DND-41 (cell line): ENCODE measurements around the gene CCL28.

Experiments
- ATAC-seq: fragments of 200-7000 bp; cut with Tn5 transposase; 3 replicates; pipeline ENCODE4 v1.9.1; 2021; ENCODE audit warnings: low read depth; ENCODE audit not compliant: insufficient read depth
- DNase-seq: peaks from one replicate; pipeline ENCODE4 v3.0.0-alpha.2; 2020
- H2AFZ ChIP-seq: 2 replicates; pipeline ENCODE4 v1.6.0; 2012; ENCODE audit warnings: low read depth, low read length
- H3K27ac ChIP-seq: 2 replicates; pipeline ENCODE4 v1.5.1; 2012; ENCODE audit warnings: low read length, inconsistent platforms
- H3K27me3 ChIP-seq: fragments of 200-600 bp; sonication (generic); 2 replicates; pipeline ENCODE4 v1.6.0; 2012; ENCODE audit warnings: low read length, mild to moderate bottlenecking, inconsistent platforms; ENCODE audit not compliant: insufficient read depth, poor library complexity
- H3K36me3 ChIP-seq: 2 replicates; pipeline ENCODE4 v1.5.1; 2012; ENCODE audit warnings: low read length, inconsistent platforms; ENCODE audit not compliant: insufficient read depth
- H3K4me1 ChIP-seq: 2 replicates; pipeline ENCODE4 v1.5.1; 2012; ENCODE audit warnings: mild to moderate bottlenecking, low read length; ENCODE audit not compliant: insufficient read depth
- H3K4me2 ChIP-seq: 2 replicates; pipeline ENCODE4 v1.6.0; 2012; ENCODE audit warnings: mild to moderate bottlenecking, moderate library complexity, low read length, inconsistent platforms; ENCODE audit not compliant: insufficient read depth
- H3K4me3 ChIP-seq, 2 experiments: fragments of 200-600 bp in 1 of 2; shearing (Covaris generic) in 1 of 2; 2 replicates each; pipeline ENCODE4 v1.5.1; 2012 to 2016; ENCODE audit warnings: inconsistent platforms in 2 of 2, low read length in 2 of 2, mild to moderate bottlenecking in 2 of 2, low read depth in 1 of 2, moderate library complexity in 1 of 2
- H3K79me2 ChIP-seq: 2 replicates; pipeline ENCODE4 v1.6.0; 2012; ENCODE audit warnings: low read length, inconsistent platforms; ENCODE audit not compliant: insufficient read depth
- H3K9ac ChIP-seq: 2 replicates; pipeline ENCODE4 v1.6.0; 2012; ENCODE audit warnings: low read depth, mild to moderate bottlenecking, inconsistent platforms, low read length, moderate library complexity
- H3K9me3 ChIP-seq: 2 replicates; pipeline ENCODE4 v1.5.1; 2012; ENCODE audit warnings: low read length, moderate library complexity, mild to moderate bottlenecking, inconsistent platforms; ENCODE audit not compliant: insufficient read depth, severe bottlenecking
- H4K20me1 ChIP-seq: 2 replicates; pipeline ENCODE4 v1.6.0; 2012; ENCODE audit warnings: low read length; ENCODE audit not compliant: insufficient read depth
- EZH2 ChIP-seq: IDR thresholded peaks from 3 replicates; pipeline ENCODE4 v1.6.1; 2012; ENCODE audit warnings: borderline replicate concordance, low read depth, mild to moderate bottlenecking, moderate library complexity, low read length, inconsistent platforms; ENCODE audit not compliant: severe bottlenecking
- TF ChIP-seq, protein P1 (sequence below): IDR thresholded peaks from 2 replicates; pipeline ENCODE4 v1.5.1; 2012; ENCODE audit warnings: borderline replicate concordance, low read length, moderate library complexity, mild to moderate bottlenecking; ENCODE audit not compliant: poor library complexity, severe bottlenecking; ENCODE audit errors: extremely low read depth

CCL28 gene

DNA sequence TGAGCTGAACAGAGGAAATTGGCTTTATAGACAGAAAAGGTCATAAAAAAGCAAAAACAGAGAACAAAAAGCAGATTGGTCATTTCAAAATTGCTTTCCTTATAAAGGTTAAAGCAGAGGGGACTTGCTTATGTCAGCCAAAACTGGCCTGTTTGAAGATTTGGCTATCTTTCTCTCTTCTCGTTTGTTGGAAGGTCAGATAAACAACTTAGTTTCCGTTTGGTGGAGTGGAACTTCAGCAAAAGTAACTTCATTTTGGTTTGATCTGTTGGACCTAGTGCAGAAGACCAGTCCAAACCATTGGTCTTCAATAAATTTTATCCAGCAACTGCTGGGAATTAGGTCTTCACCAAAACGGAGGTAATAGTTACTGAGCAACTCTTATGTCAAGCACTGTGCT lies 53.9 kb downstream of the CCL28 start:
- no peak overlapping the region for H3K9ac ChIP-seq
- no peak overlapping the region for H3K4me3 ChIP-seq
- no peaks in the 10 kb centered on the region for H4K20me1 ChIP-seq
- H2AFZ ChIP-seq: no peak overlapping the region
- TF ChIP-seq, protein P1, sequence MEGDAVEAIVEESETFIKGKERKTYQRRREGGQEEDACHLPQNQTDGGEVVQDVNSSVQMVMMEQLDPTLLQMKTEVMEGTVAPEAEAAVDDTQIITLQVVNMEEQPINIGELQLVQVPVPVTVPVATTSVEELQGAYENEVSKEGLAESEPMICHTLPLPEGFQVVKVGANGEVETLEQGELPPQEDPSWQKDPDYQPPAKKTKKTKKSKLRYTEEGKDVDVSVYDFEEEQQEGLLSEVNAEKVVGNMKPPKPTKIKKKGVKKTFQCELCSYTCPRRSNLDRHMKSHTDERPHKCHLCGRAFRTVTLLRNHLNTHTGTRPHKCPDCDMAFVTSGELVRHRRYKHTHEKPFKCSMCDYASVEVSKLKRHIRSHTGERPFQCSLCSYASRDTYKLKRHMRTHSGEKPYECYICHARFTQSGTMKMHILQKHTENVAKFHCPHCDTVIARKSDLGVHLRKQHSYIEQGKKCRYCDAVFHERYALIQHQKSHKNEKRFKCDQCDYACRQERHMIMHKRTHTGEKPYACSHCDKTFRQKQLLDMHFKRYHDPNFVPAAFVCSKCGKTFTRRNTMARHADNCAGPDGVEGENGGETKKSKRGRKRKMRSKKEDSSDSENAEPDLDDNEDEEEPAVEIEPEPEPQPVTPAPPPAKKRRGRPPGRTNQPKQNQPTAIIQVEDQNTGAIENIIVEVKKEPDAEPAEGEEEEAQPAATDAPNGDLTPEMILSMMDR: no peak
- TF ChIP-seq EZH2: no peak
- H3K79me2 ChIP-seq: no peaks in the 10 kb centered on the region
- no peak for DNase-seq
- H3K27me3 ChIP-seq: peaks cover 2% of the 10 kb centered on the region
- H3K27ac ChIP-seq: no peak overlapping the region
- no peaks in the 10 kb centered on the region for H3K4me1 ChIP-seq
- H3K36me3 ChIP-seq: no peaks in the 10 kb centered on the region
- no peak overlapping the region for H3K4me2 ChIP-seq
- H3K9me3 ChIP-seq: peaks cover 6% of the 10 kb centered on the region
- ATAC-seq: no peak

DNA sequence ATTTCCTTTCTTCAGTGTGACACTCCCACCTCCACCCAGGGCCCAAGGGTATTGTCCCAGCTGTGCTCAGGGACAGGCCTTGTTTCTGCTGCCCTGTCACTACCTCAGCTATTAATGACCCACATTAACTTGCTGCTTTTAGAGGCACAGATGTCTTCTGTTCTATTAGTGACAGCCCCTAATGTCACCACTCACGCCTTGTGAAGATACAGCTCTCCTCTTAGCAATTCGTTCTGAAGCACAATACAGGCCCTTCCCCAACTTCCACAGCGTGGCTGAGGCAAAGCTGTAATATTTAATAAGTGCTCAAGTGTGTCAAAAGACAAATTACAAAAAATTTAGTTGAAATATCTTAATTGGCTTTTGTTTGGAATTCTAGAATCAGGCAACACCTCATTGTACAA lies 54.3 kb downstream of the CCL28 start:
- Histone ChIP-seq H2AFZ (no peak overlapping the region), H3K9me3 (peaks cover 6% of the 10 kb centered on the region), H3K27ac (no peak overlapping the region), H3K4me1 (no peaks in the 10 kb centered on the region), H3K36me3 (no peaks in the 10 kb centered on the region), H3K9ac (no peak overlapping the region), H4K20me1 (no peaks in the 10 kb centered on the region), H3K4me2 (no peak overlapping the region), H3K27me3 (no peaks in the 10 kb centered on the region), H3K4me3 (no peak overlapping the region), H3K79me2 (no peaks in the 10 kb centered on the region)
- DNase-seq (no peak), ATAC-seq (no peak)
- TF ChIP-seq, protein P1: no peak
- TF ChIP-seq EZH2: no peak

DNA sequence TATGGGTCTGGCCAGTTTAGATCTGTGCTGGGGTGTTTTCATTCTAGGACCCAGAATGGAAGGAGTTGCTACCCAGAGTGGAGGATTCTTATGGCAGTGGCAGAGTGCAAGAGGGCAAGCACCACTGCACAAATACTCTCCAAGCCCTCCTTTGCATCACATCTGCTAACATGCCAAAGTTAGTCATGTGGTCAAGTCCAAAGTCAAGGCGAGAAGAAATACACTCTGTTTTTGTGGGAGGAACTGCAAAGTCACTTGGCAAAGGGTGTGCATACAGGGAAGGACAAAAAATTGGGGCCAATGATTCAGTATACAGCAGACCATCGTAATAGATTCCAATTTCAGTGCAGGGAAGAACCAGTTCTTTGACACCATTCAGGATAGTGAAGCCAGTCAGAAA lies 55.1 kb downstream of the CCL28 start:
- Histone ChIP-seq H3K4me2 (no peak overlapping the region), H3K4me3 (no peak overlapping the region), H3K79me2 (no peaks in the 10 kb centered on the region), H3K27me3 (no peaks in the 10 kb centered on the region), H3K27ac (no peak overlapping the region), H3K9me3 (peaks cover 6% of the 10 kb centered on the region), H3K36me3 (no peaks in the 10 kb centered on the region), H4K20me1 (no peaks in the 10 kb centered on the region), H2AFZ (no peak overlapping the region), H3K9ac (no peak overlapping the region), H3K4me1 (no peaks in the 10 kb centered on the region)
- ATAC-seq: no peak
- DNase-seq: no peak
- no peak for TF ChIP-seq EZH2
- TF ChIP-seq, protein P1: no peak

DNA sequence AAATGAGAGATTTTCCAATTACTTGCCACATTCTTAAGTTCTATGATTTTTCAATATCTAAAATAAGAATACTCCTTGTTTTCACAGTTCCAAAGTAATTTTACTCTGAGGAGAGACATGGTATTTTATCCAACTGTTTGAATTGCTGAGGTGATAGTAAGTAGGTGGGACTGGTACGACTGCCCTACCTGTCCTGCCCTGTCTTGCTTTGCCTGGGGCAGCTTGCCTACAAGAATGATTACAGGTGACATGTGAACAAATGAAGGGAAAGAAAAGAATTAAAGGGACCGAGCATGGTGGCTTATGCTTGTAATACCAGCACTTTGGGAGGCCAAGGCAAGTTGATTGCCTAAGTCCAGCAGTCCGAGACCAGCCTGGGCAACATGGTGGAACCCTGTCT lies 57.4 kb downstream of the CCL28 start:
- no peak overlapping the region for H3K4me2 ChIP-seq
- no peaks in the 10 kb centered on the region for H3K79me2 ChIP-seq
- no peak overlapping the region for H3K4me3 ChIP-seq
- DNase-seq (no peak), ATAC-seq (no peak)
- H4K20me1 ChIP-seq: no peaks in the 10 kb centered on the region
- no peak for TF ChIP-seq EZH2
- TF ChIP-seq, protein P1: no peak
- no peaks in the 10 kb centered on the region for H3K27me3 ChIP-seq
- H2AFZ ChIP-seq: no peak overlapping the region
- H3K9ac ChIP-seq: no peak overlapping the region
- H3K4me1 ChIP-seq: no peaks in the 10 kb centered on the region
- no peaks in the 10 kb centered on the region for H3K36me3 ChIP-seq
- H3K27ac ChIP-seq: no peak overlapping the region
- peaks cover 4% of the 10 kb centered on the region for H3K9me3 ChIP-seq
